Transverse colon (tissue), 4 donors: ENCODE results near the gene JAM3. TPM values are rescaled to one million over a fixed set of nuclear protein-coding genes. Genes with fewer than 3 reads are reported as not detected.
A peak's percentile ranks its signal among the peaks of the same experiment; 100 is the strongest.

Source experiments
- DNase-seq: peaks from one replicate; pipeline ENCODE4 v3.0.0-alpha.2; 2019
- H3K27ac ChIP-seq, 4 donors: fragments of 200-600 bp; sonication (generic); 2 replicates each; pipeline ENCODE4 v1.5.1; 2016 to 2018; ENCODE audit warnings: inconsistent platforms in 4 of 4
- H3K27me3 ChIP-seq: fragments of 200-600 bp; sonication (generic); 2 replicates; pipeline ENCODE4 v1.5.1; 2017; ENCODE audit warnings: inconsistent platforms
- H3K36me3 ChIP-seq, 4 donors: fragments of 200-600 bp; sonication (generic); 2 replicates each; pipeline ENCODE4 v1.5.1; 2017 to 2019; ENCODE audit warnings: inconsistent platforms in 4 of 4
- H3K4me1 ChIP-seq, 4 donors: fragments of 200-600 bp; sonication (generic); 2 replicates each; pipeline ENCODE4 v1.5.1; 2017 to 2020; ENCODE audit warnings: inconsistent platforms in 4 of 4
- H3K4me3 ChIP-seq, 4 donors: fragments of 200-600 bp; sonication (generic); 1 replicate in 1 of 4; 2 replicates in 3 of 4; pipeline versions ENCODE4 v1.5.1 to v1.6.1; 2017 to 2019; ENCODE audit warnings: inconsistent platforms in 4 of 4
- H3K9me3 ChIP-seq, 2 donors: fragments of 200-600 bp; sonication (generic); 2 replicates each; pipeline ENCODE4 v1.5.1; 2017 to 2019; ENCODE audit warnings: inconsistent platforms in 2 of 2
- CTCF ChIP-seq, 5 experiments: fragments of 200-600 bp in 3 of 5; fragments of 450-650 bp in 2 of 5; sonication (generic) in 3 of 5; IDR thresholded peaks; 1 replicate in 2 of 5; 2 replicates in 3 of 5; pipeline ENCODE4 v1.5.1; 2016 to 2017; ENCODE audit warnings: antibody characterized with exemption in 5 of 5, inconsistent platforms in 3 of 5, mild to moderate bottlenecking in 2 of 5, moderate library complexity in 1 of 5
- EP300 ChIP-seq: sonication (generic); formaldehyde crosslinking; IDR thresholded peaks from one replicate; pipeline ENCODE4 v1.6.1; 2017; ENCODE audit warnings: antibody characterized with exemption, low read depth
- POLR2A ChIP-seq: fragments of 450-650 bp; IDR thresholded peaks from one replicate; pipeline ENCODE4 v1.6.1; 2016; ENCODE audit warnings: antibody characterized with exemption, mild to moderate bottlenecking, moderate library complexity
- POLR2AphosphoS5 ChIP-seq, 3 donors: sonication (generic); formaldehyde crosslinking; IDR thresholded peaks; one replicate each; pipeline ENCODE4 v1.6.1; 2016; ENCODE audit warnings: antibody characterized with exemption in 3 of 3
- WGBS, 2 donors: methylation state at CpG; one replicate each; pipeline ENCODE4 v1.1.5; 2018; ENCODE audit warnings: low coverage in 1 of 2; 5-methylcytosine and 5-hydroxymethylcytosine counted together
- in situ Hi-C, 4 donors: fragments of 200-750 bp; cut with MboI; loops; one replicate each; pipeline versions ENCODE4 v1.15.0 to v1.15.1; 2017; ENCODE audit warnings: low sequenced_read_pairs in 3 of 4, low pct_ligation_motif_present in 1 of 4, low pct_unique_long_range_greater_than_20kb in 1 of 4
- intact Hi-C: fragments of 100-400 bp; cut with DNase I; formaldehyde crosslinking; loops from one replicate; pipeline ENCODE4 v1.15.1; 2023; ENCODE audit warnings: low total_unique reads
- total RNA-seq, 4 donors: library from RNA; depleted of rRNA; stranded (reverse); fragments of >200 nt; gene quantifications; one replicate each; pipeline ENCODE4 v1.1.0, GENCODE V29; 2016

Gene JAM3
- total RNA-seq, 4 donors from 2014 or later = 7.8 to 56.9 (median 13.8) TPM

GRCh38 chr11:134149371-134149770, 80.5 kb downstream of the JAM3 start:
- TF ChIP-seq CTCF (IDR thresholded peaks at IDR 0.05) (no peak), EP300 (no peak), POLR2A (no peak), POLR2AphosphoS5 (IDR thresholded peaks at IDR 0.05) (no peak)
- no peaks in the 10 kb centered on the region for H3K9me3 ChIP-seq
- 93 to 100% methylated on average over 5 to 16 of the region's 16 CpGs for WGBS, 2 donors
- H3K27me3 ChIP-seq = no peaks in the 10 kb centered on the region
- no peak overlapping the region for H3K4me3 ChIP-seq
- no peaks in the 10 kb centered on the region for H3K4me1 ChIP-seq
- in situ Hi-C loops (loop anchor here in 3 of 4 donors (5.0 to 25.0 kb wide), 3 partner anchors 95 to 212 kb away; no protein-coding TSS in a partner anchor), intact Hi-C loops (no loop called here)
- peaks cover 0 to 11% (median 4%) of the 10 kb centered on the region in 4 donors for H3K36me3 ChIP-seq
- no peak overlapping the region for H3K27ac ChIP-seq
- DNase-seq = no peak

GRCh38 chr11:134150195-134150903, 81.5 kb downstream of the JAM3 start:
- in situ Hi-C loops (no loop called here), intact Hi-C loops (loop anchor here (2.0 kb wide), 1 partner anchor 54 kb away; no protein-coding TSS in a partner anchor)
- peak; percentile 13 for TF ChIP-seq EP300
- peak in 1 of 3 donors; percentile 19 for TF ChIP-seq POLR2AphosphoS5 (IDR thresholded peaks at IDR 0.05)
- no peak for TF ChIP-seq POLR2A
- WGBS, 2 donors = 85 to 100% methylated on average over 1 to 9 of the region's 12 CpGs
- H3K4me1 ChIP-seq = no peaks in the 10 kb centered on the region
- H3K9me3 ChIP-seq = no peaks in the 10 kb centered on the region
- DNase-seq = peak; percentile 17
- no peaks in the 10 kb centered on the region for H3K27me3 ChIP-seq
- no peak overlapping the region for H3K4me3 ChIP-seq
- H3K36me3 ChIP-seq = peaks cover 0 to 11% (median 4%) of the 10 kb centered on the region in 4 donors
- peak overlapping the region in 1 of 4 donors; percentile 11 for H3K27ac ChIP-seq

- Histone ChIP-seq H3K27ac (no peak overlapping the region), H3K9me3 (no peaks in the 10 kb centered on the region), H3K4me1 (no peaks in the 10 kb centered on the region), H3K4me3 (no peak overlapping the region), H3K27me3 (no peaks in the 10 kb centered on the region), H3K36me3 (peaks cover 0 to 11% (median 4%) of the 10 kb centered on the region in 4 donors)
- no peak for DNase-seq
- TF ChIP-seq EP300 = no peak
- TF ChIP-seq POLR2A = no peak
- TF ChIP-seq POLR2AphosphoS5 (IDR thresholded peaks at IDR 0.05) = no peak
- TF ChIP-seq CTCF (IDR thresholded peaks at IDR 0.05) = no peak
- in situ Hi-C loops = no loop called here
- intact Hi-C loops = loop anchor here (2.0 kb wide), 1 partner anchor 54 kb away; no protein-coding TSS in a partner anchor
- WGBS, 2 donors = 84 to 86% methylated on average over 7 to 10 of the region's 10 CpGs
Observed at GRCh38 chr11:134151083-134151747, 82.3 kb downstream of the JAM3 start.

- no peak for TF ChIP-seq POLR2AphosphoS5 (IDR thresholded peaks at IDR 0.05)
- Histone ChIP-seq H3K4me1 (no peaks in the 10 kb centered on the region), H3K27ac (no peak overlapping the region), H3K4me3 (no peak overlapping the region), H3K9me3 (no peaks in the 10 kb centered on the region), H3K36me3 (peaks cover 0 to 11% (median 4%) of the 10 kb centered on the region in 4 donors), H3K27me3 (no peaks in the 10 kb centered on the region)
- WGBS, 2 donors = 89 to 90% methylated on average over 8 to 9 of the region's 9 CpGs
- intact Hi-C loops = no loop called here
- in situ Hi-C loops = no loop called here
- no peak for DNase-seq
Observed at GRCh38 chr11:134152696-134153095, 83.8 kb downstream of the JAM3 start.
